Nephron (organoid): Measurements from ENCODE around the gene TRNT1.

Source experiments
- H3K27ac Mint-ChIP-seq, 3 experiments: 2 replicates each; pipeline ENCODE4 v1.8.0; 2020; ENCODE audit warnings: mixed read lengths in 3 of 3, mild to moderate bottlenecking in 2 of 3, moderate library complexity in 1 of 3
- H3K27me3 Mint-ChIP-seq: 2 replicates; pipeline ENCODE4 v1.8.0; 2021; ENCODE audit warnings: low read depth, mild to moderate bottlenecking, moderate library complexity, mixed read lengths
- H3K36me3 Mint-ChIP-seq: 2 replicates; pipeline ENCODE4 v1.8.0; 2020; ENCODE audit warnings: low read depth, mixed read lengths
- H3K4me1 Mint-ChIP-seq: 2 replicates; pipeline ENCODE4 v1.8.0; 2020; ENCODE audit warnings: mixed read lengths
- H3K4me3 Mint-ChIP-seq, 3 experiments: 2 replicates each; pipeline ENCODE4 v1.8.0; 2020; ENCODE audit warnings: mild to moderate bottlenecking in 3 of 3, mixed read lengths in 3 of 3, moderate library complexity in 2 of 3
- H3K9me3 Mint-ChIP-seq: 2 replicates; pipeline ENCODE4 v1.8.0; 2020; ENCODE audit warnings: mixed read lengths
- TF ChIP-seq, protein P1 (sequence below), 3 experiments: fragments of 200-600 bp; sonication (generic); IDR thresholded peaks; one replicate each; pipeline ENCODE4 v1.5.0; 2021; ENCODE audit warnings: antibody characterized with exemption in 3 of 3; ENCODE audit not compliant: unreplicated experiment in 3 of 3

The TRNT1 gene

DNA sequence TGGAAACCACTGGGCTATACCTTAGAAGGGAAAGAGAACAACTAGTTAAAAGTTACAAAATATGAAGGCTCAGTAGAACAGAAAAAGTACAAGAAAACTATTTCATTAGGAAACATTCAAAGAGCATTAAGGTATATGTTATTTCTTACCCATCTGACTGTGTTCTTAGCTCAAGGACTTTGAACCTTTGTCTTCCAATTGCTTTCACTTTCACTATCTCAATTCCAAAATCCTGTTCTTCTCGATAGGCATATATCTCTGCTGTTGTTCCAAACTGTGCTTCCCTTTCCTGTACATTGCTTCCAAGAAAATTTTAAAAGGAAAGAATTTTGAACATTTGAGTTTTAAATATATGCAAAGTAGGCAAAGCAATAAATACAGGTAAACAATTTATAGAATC lies 45.9 kb downstream of the TRNT1 start:
- Mint-ChIP-seq H3K36me3 (peaks cover 35% of the 10 kb centered on the region), H3K27me3 (no peaks in the 10 kb centered on the region), H3K4me3 (no peak overlapping the region), H3K27ac (no peak overlapping the region), H3K4me1 (peaks cover 7% of the 10 kb centered on the region), H3K9me3 (no peaks in the 10 kb centered on the region)
- TF ChIP-seq, protein P1, sequence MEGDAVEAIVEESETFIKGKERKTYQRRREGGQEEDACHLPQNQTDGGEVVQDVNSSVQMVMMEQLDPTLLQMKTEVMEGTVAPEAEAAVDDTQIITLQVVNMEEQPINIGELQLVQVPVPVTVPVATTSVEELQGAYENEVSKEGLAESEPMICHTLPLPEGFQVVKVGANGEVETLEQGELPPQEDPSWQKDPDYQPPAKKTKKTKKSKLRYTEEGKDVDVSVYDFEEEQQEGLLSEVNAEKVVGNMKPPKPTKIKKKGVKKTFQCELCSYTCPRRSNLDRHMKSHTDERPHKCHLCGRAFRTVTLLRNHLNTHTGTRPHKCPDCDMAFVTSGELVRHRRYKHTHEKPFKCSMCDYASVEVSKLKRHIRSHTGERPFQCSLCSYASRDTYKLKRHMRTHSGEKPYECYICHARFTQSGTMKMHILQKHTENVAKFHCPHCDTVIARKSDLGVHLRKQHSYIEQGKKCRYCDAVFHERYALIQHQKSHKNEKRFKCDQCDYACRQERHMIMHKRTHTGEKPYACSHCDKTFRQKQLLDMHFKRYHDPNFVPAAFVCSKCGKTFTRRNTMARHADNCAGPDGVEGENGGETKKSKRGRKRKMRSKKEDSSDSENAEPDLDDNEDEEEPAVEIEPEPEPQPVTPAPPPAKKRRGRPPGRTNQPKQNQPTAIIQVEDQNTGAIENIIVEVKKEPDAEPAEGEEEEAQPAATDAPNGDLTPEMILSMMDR (IDR thresholded peaks at IDR 0.05; ENCODE audit: unreplicated experiment in 3 of 3) = no peak

DNA sequence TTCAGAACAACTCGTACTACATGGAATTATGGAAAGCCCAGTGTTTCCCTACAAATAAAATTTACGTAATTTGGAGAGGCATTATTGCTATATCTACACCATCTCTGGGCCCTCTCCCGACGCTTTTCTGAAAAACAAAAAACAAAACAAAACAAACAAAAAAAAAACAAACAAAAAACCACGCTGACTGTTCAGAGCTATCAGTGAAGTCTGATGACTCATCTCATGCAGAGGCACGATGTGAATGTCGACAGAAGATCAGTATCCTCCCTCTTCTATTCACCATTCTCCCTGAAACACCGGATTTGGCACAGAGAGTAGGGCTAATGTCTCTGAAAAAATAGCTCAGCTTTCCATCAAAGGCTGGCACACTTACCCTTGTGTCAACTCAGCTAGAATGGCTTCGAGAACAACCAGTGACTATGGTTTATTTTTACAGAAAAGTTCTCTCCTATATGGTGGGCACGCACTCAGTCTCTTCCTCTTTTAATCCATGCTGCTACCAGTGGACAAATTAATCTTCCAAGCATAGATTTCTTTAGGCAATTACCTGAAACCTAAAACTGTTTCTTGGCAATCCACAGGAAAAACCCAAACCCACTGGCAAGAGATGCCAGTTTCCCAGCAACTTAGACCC lies 51.2 kb downstream of the TRNT1 start:
- TF ChIP-seq, protein P1 (IDR thresholded peaks at IDR 0.05; ENCODE audit: unreplicated experiment in 3 of 3) = no peak
- Mint-ChIP-seq H3K36me3 (peaks cover 19% of the 10 kb centered on the region), H3K9me3 (no peaks in the 10 kb centered on the region), H3K4me3 (peak overlapping the region; percentile 89 to 97 (median 93)), H3K27me3 (no peaks in the 10 kb centered on the region), H3K27ac (peak overlapping the region in 2 of 3 experiments; percentile 23 to 57), H3K4me1 (peaks cover 33% of the 10 kb centered on the region)

DNA sequence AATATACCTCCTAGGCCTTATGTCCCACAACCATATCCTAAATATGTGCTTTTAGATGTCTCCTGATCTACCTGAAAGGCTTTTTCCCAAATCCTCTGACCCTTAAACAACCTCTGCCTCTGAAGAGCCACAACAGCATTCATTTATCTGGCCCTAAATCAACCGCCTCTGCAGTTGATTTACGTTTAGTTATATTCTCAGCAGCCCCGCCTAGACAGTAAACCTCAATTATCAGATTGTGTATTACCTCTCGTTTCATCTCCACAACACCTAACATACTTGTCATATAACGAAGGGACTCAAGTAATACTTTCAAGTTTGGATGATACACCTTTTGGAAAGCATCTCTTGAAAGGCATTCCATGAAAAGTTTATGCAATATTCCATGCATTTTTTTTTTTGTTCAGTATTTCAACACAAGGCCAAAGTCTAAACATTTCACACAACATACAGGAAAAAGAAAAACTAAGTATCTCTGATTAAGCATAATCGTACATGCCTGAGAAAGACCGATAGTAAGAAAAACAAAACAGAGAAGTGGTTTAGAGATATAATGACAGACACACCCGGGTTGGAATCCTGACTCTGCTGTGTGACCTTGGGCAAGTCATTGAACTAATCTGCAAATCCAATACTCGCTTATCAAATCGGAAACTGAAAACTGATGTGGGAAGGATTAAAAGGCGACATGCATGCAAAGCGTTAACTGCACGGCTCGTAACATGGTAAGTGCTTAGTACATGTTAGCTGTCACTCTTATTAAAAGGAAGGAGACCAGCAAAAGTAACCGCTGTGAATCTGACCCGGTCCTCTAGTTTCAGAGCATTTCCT lies 52.0 kb downstream of the TRNT1 start:
- Mint-ChIP-seq H3K9me3 (no peaks in the 10 kb centered on the region), H3K36me3 (peaks cover 12% of the 10 kb centered on the region), H3K4me1 (peaks cover 33% of the 10 kb centered on the region), H3K4me3 (peak overlapping the region; percentile 89 to 97 (median 93)), H3K27me3 (no peaks in the 10 kb centered on the region), H3K27ac (peak overlapping the region in 2 of 3 experiments; percentile 60 to 82)
- TF ChIP-seq, protein P1 (IDR thresholded peaks at IDR 0.05; ENCODE audit: unreplicated experiment in 3 of 3) = no peak

DNA sequence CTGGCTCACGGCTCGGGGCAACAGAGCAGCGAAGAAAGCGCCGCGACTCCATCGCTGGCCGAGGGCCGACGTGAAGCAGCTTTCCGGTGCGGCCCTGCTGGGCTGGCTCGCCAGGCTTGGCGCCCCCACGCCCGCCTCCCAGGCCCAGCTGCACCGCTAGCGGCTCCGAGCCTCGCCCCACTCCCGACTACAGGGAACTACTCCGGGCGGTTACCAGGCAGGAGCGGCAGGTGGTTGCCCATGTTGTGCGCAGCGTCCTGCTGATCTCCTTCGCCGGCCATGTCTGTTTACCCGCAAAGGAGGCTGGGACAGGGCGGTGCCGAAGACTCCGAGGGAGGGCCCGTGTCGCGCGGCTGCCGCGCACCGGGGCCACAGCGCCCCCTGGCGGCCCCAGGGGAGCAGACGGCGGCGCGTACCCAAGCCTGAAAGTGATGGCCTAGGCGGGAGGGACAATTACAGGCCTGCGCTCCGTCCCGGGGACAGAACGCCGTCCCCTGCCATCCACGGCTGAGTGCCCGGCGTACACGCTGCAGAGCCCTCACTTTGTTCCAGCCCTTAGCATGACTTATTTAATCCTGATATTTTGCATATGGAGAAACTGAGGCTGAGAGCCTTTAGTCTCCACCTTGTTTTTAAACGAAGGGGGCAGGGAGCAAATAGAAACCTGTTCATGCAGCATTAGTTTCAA lies 52.8 kb downstream of the TRNT1 start, which contains the start of gene CRBN:
Gene CRBN (minus strand): TSS at position 285 of the 688 bp plus-strand sequence. CDS start 4 bp downstream, at position 281.
- Mint-ChIP-seq H3K4me1 (peaks cover 33% of the 10 kb centered on the region), H3K4me3 (peak within 1 kb of the TSS; percentile 89 to 97 (median 93)), H3K27ac (peak within 1 kb of the TSS in 2 of 3 experiments; percentile 60 to 82), H3K9me3 (no peaks in the 10 kb centered on the region), H3K36me3 (peaks cover 7% of the 10 kb centered on the region), H3K27me3 (no peaks in the 10 kb centered on the region)
- TF ChIP-seq, protein P1 (IDR thresholded peaks at IDR 0.05; ENCODE audit: unreplicated experiment in 3 of 3) = peak; percentile 99

DNA sequence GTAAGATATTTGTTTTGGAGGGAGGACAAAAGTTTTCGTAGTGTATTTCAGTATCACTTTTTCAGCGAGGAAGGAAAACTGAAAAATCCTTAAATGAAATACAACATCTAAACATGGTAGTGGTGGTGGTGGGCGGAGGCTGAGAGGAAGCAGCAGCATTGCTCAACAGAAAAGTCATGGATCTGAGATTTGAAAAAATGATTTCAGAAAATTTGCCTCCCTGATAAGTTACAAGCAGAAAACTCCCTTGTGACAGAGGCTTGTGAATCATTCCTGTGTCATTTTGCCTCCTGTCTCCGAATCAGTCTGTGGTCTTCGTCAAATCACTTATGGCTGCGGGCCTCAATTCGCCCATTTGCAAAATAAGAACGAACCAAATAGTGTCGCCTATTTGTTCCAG lies 53.7 kb downstream of the TRNT1 start:
- H3K9me3 Mint-ChIP-seq = peaks cover 2% of the 10 kb centered on the region
- peak overlapping the region in 1 of 3 experiments; percentile 3 for H3K27ac Mint-ChIP-seq
- H3K27me3 Mint-ChIP-seq = no peaks in the 10 kb centered on the region
- H3K36me3 Mint-ChIP-seq = no peaks in the 10 kb centered on the region
- TF ChIP-seq, protein P1 (IDR thresholded peaks at IDR 0.05; ENCODE audit: unreplicated experiment in 3 of 3) = no peak
- peak overlapping the region; percentile 33 to 89 (median 77) for H3K4me3 Mint-ChIP-seq
- peaks cover 33% of the 10 kb centered on the region for H3K4me1 Mint-ChIP-seq
